ENCODE data around the gene SMAD3. TPM values are rescaled to one million over a fixed set of nuclear protein-coding genes. Genes with fewer than 3 reads are reported as not detected.
"Not testable (repeated sequence)": the region's sequence is repeated elsewhere in the genome, so short reads cannot be mapped to it uniquely, and the experiment has no call there.

SMAD3 gene
- total RNA-seq, 1 donor from 2014 or later = 2.5 TPM

- no peak for DNase-seq
Observed at GRCh38 chr15:67063689-67064606, 1.5 kb upstream of the SMAD3 start.

- DNase-seq = no peak
Observed at GRCh38 chr15:67064607-67065530, 533 bp upstream of the SMAD3 start.

GRCh38 chr15:67066041-67066958, 898 bp downstream of the SMAD3 start:
- DNase-seq = no peak

- DNase-seq = no peak
Observed at GRCh38 chr15:67066959-67067853, 1.8 kb downstream of the SMAD3 start.

GRCh38 chr15:67067930-67068551, 2.6 kb downstream of the SMAD3 start:
- DNase-seq = no peak

- DNase-seq = no peak
Observed at GRCh38 chr15:67068710-67069400, 3.5 kb downstream of the SMAD3 start.

GRCh38 chr15:67070150-67070549, 4.7 kb downstream of the SMAD3 start:
- no peak for DNase-seq

- no peak for DNase-seq
Observed at GRCh38 chr15:67070892-67071664, 5.7 kb downstream of the SMAD3 start.

- DNase-seq = no peak
Observed at GRCh38 chr15:67072442-67072841, 7.0 kb downstream of the SMAD3 start.

GRCh38 chr15:67072958-67073357, 7.6 kb downstream of the SMAD3 start:
- no peak for DNase-seq

- DNase-seq = no peak
Observed at GRCh38 chr15:67074886-67075229, 9.5 kb downstream of the SMAD3 start.

GRCh38 chr15:67075555-67076135, 10.2 kb downstream of the SMAD3 start:
- not testable (repeated sequence) for DNase-seq

- DNase-seq = no peak
Observed at GRCh38 chr15:67076147-67076843, 10.9 kb downstream of the SMAD3 start.

- no peak for DNase-seq
Observed at GRCh38 chr15:67077641-67078215, 12.3 kb downstream of the SMAD3 start.

GRCh38 chr15:67079361-67079760, 14.0 kb downstream of the SMAD3 start:
- no peak for DNase-seq

- DNase-seq = no peak
Observed at GRCh38 chr15:67080118-67080899, 14.9 kb downstream of the SMAD3 start.
